MM.1S (cell line): ENCODE measurements around the gene QPCT.

Experiments
- DNase-seq: peaks from one replicate; pipeline ENCODE4 v3.0.0-alpha.2; 2015
- H2AFZ ChIP-seq: fragments of 300-600 bp; sonication (generic); 2 replicates; pipeline ENCODE4 v1.6.0; 2016; ENCODE audit warnings: antibody characterized with exemption, low read length
- H3F3A ChIP-seq: fragments of 300-600 bp; sonication (generic); 2 replicates; pipeline ENCODE4 v1.6.1; 2016; ENCODE audit warnings: mild to moderate bottlenecking, antibody characterized with exemption, low read length, moderate library complexity, mixed read lengths; ENCODE audit not compliant: insufficient read depth
- H3K27ac ChIP-seq: fragments of 300-600 bp; sonication (generic); 2 replicates; pipeline ENCODE4 v1.5.1; 2016; ENCODE audit warnings: mild to moderate bottlenecking, low read length
- H3K27me3 ChIP-seq: fragments of 300-600 bp; sonication (generic); replicated peaks from 2 replicates; pipeline ENCODE4 v1.6.0; 2016; ENCODE audit warnings: low read length; ENCODE audit not compliant: insufficient read depth
- H3K36me3 ChIP-seq: fragments of 300-600 bp; sonication (generic); replicated peaks from 2 replicates; pipeline ENCODE4 v1.6.1; 2016; ENCODE audit warnings: mild to moderate bottlenecking, low read length, mixed read lengths; ENCODE audit not compliant: insufficient read depth
- H3K4me1 ChIP-seq: fragments of 300-600 bp; sonication (generic); 2 replicates; pipeline ENCODE4 v1.6.1; 2016; ENCODE audit warnings: low read length, mixed read lengths
- H3K4me2 ChIP-seq: fragments of 300-600 bp; sonication (generic); 2 replicates; pipeline ENCODE4 v1.6.0; 2016; ENCODE audit warnings: low read depth, low read length
- H3K4me3 ChIP-seq: fragments of 300-600 bp; sonication (generic); 2 replicates; pipeline ENCODE4 v1.5.1; 2016; ENCODE audit warnings: low read length, mixed read lengths
- H3K79me2 ChIP-seq: fragments of 300-600 bp; sonication (generic); 2 replicates; pipeline ENCODE4 v1.6.1; 2016; ENCODE audit warnings: mixed run types, low read length, mixed read lengths
- H3K9ac ChIP-seq: fragments of 300-600 bp; sonication (generic); 2 replicates; pipeline ENCODE4 v1.6.1; 2016; ENCODE audit warnings: low read length, mixed read lengths
- H3K9me2 ChIP-seq: fragments of 300-600 bp; sonication (generic); replicated peaks from 2 replicates; pipeline ENCODE4 v1.6.1; 2016; ENCODE audit warnings: mild to moderate bottlenecking, low read length, mixed read lengths; ENCODE audit not compliant: insufficient read depth
- H3K9me3 ChIP-seq: fragments of 300-600 bp; sonication (generic); replicated peaks from 2 replicates; pipeline ENCODE4 v1.6.1; 2016; ENCODE audit warnings: mild to moderate bottlenecking, low read length, mixed read lengths; ENCODE audit not compliant: insufficient read depth
- H4K20me1 ChIP-seq: fragments of 300-600 bp; sonication (generic); 2 replicates; pipeline ENCODE4 v1.6.1; 2016; ENCODE audit warnings: mild to moderate bottlenecking, low read length, moderate library complexity, mixed read lengths; ENCODE audit not compliant: insufficient read depth
- CTCF ChIP-seq: fragments of 300-600 bp; sonication (generic); IDR thresholded peaks from 2 replicates; pipeline ENCODE4 v1.5.1; 2016; ENCODE audit warnings: antibody characterized with exemption, low read length, mixed read lengths
- EZH2 ChIP-seq: fragments of 300-600 bp; sonication (generic); optimal IDR thresholded peaks from 2 replicates; pipeline ENCODE3; 2017; ENCODE audit warnings: low read depth, mild to moderate bottlenecking, antibody characterized with exemption, low read length, mixed read lengths
- EZH2phosphoT487 ChIP-seq: fragments of 300-600 bp; sonication (generic); IDR thresholded peaks from 2 replicates; pipeline ENCODE4 v1.6.1; 2018; ENCODE audit warnings: antibody characterized with exemption, low read length

The QPCT gene

GRCh38 chr2:37319754-37320609, 24.4 kb upstream of the QPCT start:
- Histone ChIP-seq H3K9me3 (no peaks in the 10 kb centered on the region), H3K9ac (peak overlapping the region; percentile 99), H3K4me1 (no peaks in the 10 kb centered on the region), H3K27ac (peak overlapping the region; percentile 97), H4K20me1 (no peaks in the 10 kb centered on the region), H3F3A (peaks cover 64% of the 10 kb centered on the region), H3K4me2 (peak overlapping the region; percentile 90), H3K79me2 (peaks cover 96% of the 10 kb centered on the region), H3K4me3 (peak overlapping the region; percentile 88), H3K36me3 (peaks cover 26% of the 10 kb centered on the region; the same call in 1 of the 2 replicates), H2AFZ (no peak overlapping the region), H3K9me2 (no peaks in the 10 kb centered on the region), H3K27me3 (no peaks in the 10 kb centered on the region)
- DNase-seq: peak; percentile 66
- no peak for TF ChIP-seq CTCF
- no peak for TF ChIP-seq EZH2phosphoT487
- no peak for TF ChIP-seq EZH2

- peak overlapping the region; percentile 99 for H3K9ac ChIP-seq
- DNase-seq: peak; percentile 50
- peak overlapping the region; percentile 90 for H3K4me2 ChIP-seq
- H3K36me3 ChIP-seq: peaks cover 26% of the 10 kb centered on the region; the same call in 1 of the 2 replicates
- TF ChIP-seq CTCF: no peak
- no peak for TF ChIP-seq EZH2
- TF ChIP-seq EZH2phosphoT487: no peak
- H3F3A ChIP-seq: peaks cover 73% of the 10 kb centered on the region
- peak overlapping the region; percentile 88 for H3K4me3 ChIP-seq
- peaks cover 96% of the 10 kb centered on the region for H3K79me2 ChIP-seq
- H2AFZ ChIP-seq: no peak overlapping the region
- H3K4me1 ChIP-seq: no peaks in the 10 kb centered on the region
- no peaks in the 10 kb centered on the region for H4K20me1 ChIP-seq
- H3K9me3 ChIP-seq: no peaks in the 10 kb centered on the region
- H3K27me3 ChIP-seq: no peaks in the 10 kb centered on the region
- no peaks in the 10 kb centered on the region for H3K9me2 ChIP-seq
- peak overlapping the region; percentile 97 for H3K27ac ChIP-seq
These were observed 23.3 kb upstream of the QPCT start for GRCh38 chr2:37321029-37321682.

- peaks cover 96% of the 10 kb centered on the region for H3K79me2 ChIP-seq
- H3K27me3 ChIP-seq: no peaks in the 10 kb centered on the region
- peaks cover 17% of the 10 kb centered on the region; the same call in 1 of the 2 replicates for H3K36me3 ChIP-seq
- H3K9ac ChIP-seq: peak overlapping the region; percentile 99
- H3K4me2 ChIP-seq: peak overlapping the region; percentile 90
- peak overlapping the region; percentile 88 for H3K4me3 ChIP-seq
- H3K9me2 ChIP-seq: no peaks in the 10 kb centered on the region
- no peak overlapping the region for H2AFZ ChIP-seq
- peak; percentile 76 for DNase-seq
- no peaks in the 10 kb centered on the region for H4K20me1 ChIP-seq
- no peak for TF ChIP-seq EZH2phosphoT487
- peaks cover 75% of the 10 kb centered on the region for H3F3A ChIP-seq
- no peaks in the 10 kb centered on the region for H3K9me3 ChIP-seq
- peak overlapping the region; percentile 97 for H3K27ac ChIP-seq
- peaks cover 8% of the 10 kb centered on the region for H3K4me1 ChIP-seq
These were observed 22.1 kb upstream of the QPCT start for GRCh38 chr2:37322368-37322767.
